Duodenal mucosa (tissue), 2 donors: ENCODE results near the gene ARF6.

Experiments
- H3K27ac ChIP-seq: one replicate; pipeline ENCODE4 v1.7.0; 2013; ENCODE audit warnings: low read depth, low read length
- H3K27me3 ChIP-seq, 2 donors: one replicate each; pipeline ENCODE4 v1.7.0; 2013; ENCODE audit warnings: low read length in 2 of 2, control low read depth in 1 of 2; ENCODE audit not compliant: insufficient read depth in 2 of 2, control insufficient read depth in 1 of 2
- H3K36me3 ChIP-seq, 2 donors: one replicate each; pipeline ENCODE4 v1.7.0; 2013; ENCODE audit warnings: low read length in 2 of 2, control low read depth in 1 of 2; ENCODE audit not compliant: insufficient read depth in 2 of 2, control insufficient read depth in 1 of 2
- H3K4me1 ChIP-seq, 2 donors: one replicate each; pipeline ENCODE4 v1.7.0; 2013; ENCODE audit warnings: low read length in 2 of 2, control low read depth in 1 of 2; ENCODE audit not compliant: insufficient read depth in 2 of 2, control insufficient read depth in 1 of 2
- H3K4me3 ChIP-seq, 2 donors: one replicate each; pipeline ENCODE4 v1.7.0; 2013; ENCODE audit warnings: low read length in 2 of 2, low read depth in 1 of 2
- H3K9ac ChIP-seq, 2 donors: one replicate each; pipeline ENCODE4 v1.7.0; 2013; ENCODE audit warnings: low read length in 2 of 2, low read depth in 1 of 2
- H3K9me3 ChIP-seq, 2 donors: one replicate each; pipeline ENCODE4 v1.7.0; 2013; ENCODE audit warnings: low read length in 2 of 2, control low read depth in 1 of 2; ENCODE audit not compliant: control insufficient read depth in 1 of 2

Gene ARF6

GRCh38 chr14:49892636-49893308 is at the start of gene ARF6:
Gene ARF6 (plus strand): TSS chr14:49893082. CDS start chr14:49893737, 655 bp downstream.
- no peaks in the 10 kb centered on the region for H3K9me3 ChIP-seq
- H3K27ac ChIP-seq: peak within 1 kb of the TSS; percentile 100
- peak within 1 kb of the TSS; percentile 66 to 97 for H3K4me3 ChIP-seq
- peaks cover 9 to 22% of the 10 kb centered on the region in 2 donors for H3K4me1 ChIP-seq
- H3K36me3 ChIP-seq: peaks cover 8 to 11% of the 10 kb centered on the region in 2 donors
- no peaks in the 10 kb centered on the region for H3K27me3 ChIP-seq
- peak within 1 kb of the TSS; percentile 91 to 99 for H3K9ac ChIP-seq

- H3K27ac ChIP-seq: no peak overlapping the region
- no peaks in the 10 kb centered on the region for H3K27me3 ChIP-seq
- H3K36me3 ChIP-seq: peaks cover 4 to 41% of the 10 kb centered on the region in 2 donors
- peaks cover 4 to 7% of the 10 kb centered on the region in 2 donors for H3K4me1 ChIP-seq
- H3K9ac ChIP-seq: no peak overlapping the region
- H3K4me3 ChIP-seq: no peak overlapping the region
- no peaks in the 10 kb centered on the region for H3K9me3 ChIP-seq
These were observed 43.6 kb upstream of the ARF6 start for GRCh38 chr14:49849213-49849847.

GRCh38 chr14:49851813-49852212 is 41.1 kb upstream of the ARF6 start:
- peak overlapping the region; percentile 90 to 98 for H3K4me3 ChIP-seq
- H3K4me1 ChIP-seq: peaks cover 4 to 7% of the 10 kb centered on the region in 2 donors
- H3K27ac ChIP-seq: no peak overlapping the region
- no peaks in the 10 kb centered on the region for H3K9me3 ChIP-seq
- no peaks in the 10 kb centered on the region for H3K27me3 ChIP-seq
- peaks cover 0 to 18% of the 10 kb centered on the region in 2 donors for H3K36me3 ChIP-seq
- H3K9ac ChIP-seq: peak overlapping the region; percentile 93 to 98

- H3K27me3 ChIP-seq: no peaks in the 10 kb centered on the region
- H3K4me1 ChIP-seq: peaks cover 4 to 7% of the 10 kb centered on the region in 2 donors
These were observed 40.4 kb upstream of the ARF6 start, which contains the start of gene NEMF for GRCh38 chr14:49852301-49853157. Gene NEMF (minus strand): TSS chr14:49852788. CDS start chr14:49852753, 35 bp downstream.

GRCh38 chr14:49853158-49853477 is 39.8 kb upstream of the ARF6 start:
- H3K9ac ChIP-seq: peak overlapping the region; percentile 93 to 98
- H3K4me1 ChIP-seq: peaks cover 4 to 7% of the 10 kb centered on the region in 2 donors
- H3K9me3 ChIP-seq: no peaks in the 10 kb centered on the region
- peak overlapping the region; percentile 90 to 98 for H3K4me3 ChIP-seq
- no peaks in the 10 kb centered on the region for H3K27me3 ChIP-seq
- H3K27ac ChIP-seq: no peak overlapping the region
- peaks cover 0 to 16% of the 10 kb centered on the region in 2 donors for H3K36me3 ChIP-seq

More at GRCh38 chr14:49852301-49853157, 40.4 kb upstream of the ARF6 start, which contains the start of gene NEMF:
- Histone ChIP-seq H3K9ac (peak within 1 kb of the TSS; percentile 93 to 98), H3K4me3 (peak within 1 kb of the TSS; percentile 90 to 98), H3K27ac (peak within 1 kb of the TSS; percentile 83), H3K9me3 (no peaks in the 10 kb centered on the region), H3K36me3 (peaks cover 0 to 16% of the 10 kb centered on the region in 2 donors)

GRCh38 chr14:49853572-49854375 is 39.1 kb upstream of the ARF6 start:
- Histone ChIP-seq H3K27ac (no peak overlapping the region), H3K9me3 (no peaks in the 10 kb centered on the region), H3K4me3 (peak overlapping the region; percentile 90 to 98), H3K4me1 (peaks cover 4 to 7% of the 10 kb centered on the region in 2 donors), H3K9ac (no peak overlapping the region), H3K36me3 (peaks cover 0 to 16% of the 10 kb centered on the region in 2 donors), H3K27me3 (no peaks in the 10 kb centered on the region)

- Histone ChIP-seq H3K4me1 (peaks cover 0 to 6% of the 10 kb centered on the region in 2 donors), H3K9ac (no peak overlapping the region), H3K27ac (no peak overlapping the region), H3K36me3 (no peaks in the 10 kb centered on the region), H3K27me3 (no peaks in the 10 kb centered on the region), H3K9me3 (no peaks in the 10 kb centered on the region), H3K4me3 (no peak overlapping the region)
These were observed 35.4 kb upstream of the ARF6 start for GRCh38 chr14:49857427-49858003.

GRCh38 chr14:49858383-49858782 is 34.5 kb upstream of the ARF6 start:
- no peak overlapping the region for H3K27ac ChIP-seq
- no peaks in the 10 kb centered on the region for H3K36me3 ChIP-seq

GRCh38 chr14:49860988-49861698 is 31.7 kb upstream of the ARF6 start:
- peak overlapping the region; percentile 99 to 100 for H3K9ac ChIP-seq
- peak overlapping the region; percentile 91 to 99 for H3K4me3 ChIP-seq
- peaks cover 6 to 19% of the 10 kb centered on the region in 2 donors for H3K4me1 ChIP-seq
- no peaks in the 10 kb centered on the region for H3K27me3 ChIP-seq
- H3K36me3 ChIP-seq: no peaks in the 10 kb centered on the region
- H3K9me3 ChIP-seq: no peaks in the 10 kb centered on the region
- H3K27ac ChIP-seq: peak overlapping the region; percentile 96

More at GRCh38 chr14:49858383-49858782, 34.5 kb upstream of the ARF6 start:
- Histone ChIP-seq H3K9me3 (no peaks in the 10 kb centered on the region), H3K27me3 (no peaks in the 10 kb centered on the region), H3K4me3 (no peak overlapping the region), H3K9ac (no peak overlapping the region), H3K4me1 (peaks cover 1 to 6% of the 10 kb centered on the region in 2 donors)
